Small intestine (tissue), 7 donors: ENCODE data around the gene GAS7. TPM values are rescaled to one million over a fixed set of nuclear protein-coding genes. Genes with fewer than 3 reads are reported as not detected.
A peak's percentile ranks its signal among the peaks of the same experiment; 100 is the strongest.
"Not testable (repeated sequence)": the region's sequence is repeated elsewhere in the genome, so short reads cannot be mapped to it uniquely, and the experiment has no call there.

Experiments
- DNase-seq, 2 donors: peaks; one replicate each; pipeline versions ENCODE4 v3.0.0 to v3.0.0-alpha.2; 2013
- FAIRE-seq: peaks from 2 replicates; lab custom pipeline; 2012; peaks lifted over from hg19 to GRCh38; lab: Jason Lieb, UNC
- H3K27ac ChIP-seq, 3 donors: one replicate each; pipeline ENCODE4 v1.5.1; 2013; ENCODE audit warnings: low read length in 2 of 3, mild to moderate bottlenecking in 2 of 3, control low read depth in 1 of 3, inconsistent platforms in 1 of 3, low read depth in 1 of 3, moderate library complexity in 1 of 3
- H3K27me3 ChIP-seq, 3 donors: one replicate each; pipeline ENCODE4 v1.6.1; 2013; ENCODE audit warnings: low read length in 3 of 3, inconsistent platforms in 1 of 3; ENCODE audit not compliant: control insufficient read depth in 3 of 3, insufficient read depth in 3 of 3
- H3K36me3 ChIP-seq, 3 donors: one replicate each; pipeline ENCODE4 v1.6.1; 2013; ENCODE audit warnings: low read length in 3 of 3, inconsistent platforms in 1 of 3, low read depth in 1 of 3, mild to moderate bottlenecking in 1 of 3, moderate library complexity in 1 of 3; ENCODE audit not compliant: control insufficient read depth in 3 of 3, insufficient read depth in 2 of 3
- H3K4me1 ChIP-seq, 3 donors: one replicate each; pipeline ENCODE4 v1.6.1; 2013; ENCODE audit warnings: low read length in 2 of 3, inconsistent platforms in 1 of 3, low read depth in 1 of 3, mild to moderate bottlenecking in 1 of 3, moderate library complexity in 1 of 3; ENCODE audit not compliant: control insufficient read depth in 3 of 3, insufficient read depth in 2 of 3
- H3K4me3 ChIP-seq, 3 donors: one replicate each; pipeline ENCODE4 v1.5.1; 2013; ENCODE audit warnings: low read length in 3 of 3, control low read depth in 1 of 3, inconsistent platforms in 1 of 3, low read depth in 1 of 3, mild to moderate bottlenecking in 1 of 3, moderate library complexity in 1 of 3
- H3K9me3 ChIP-seq, 2 donors: one replicate each; pipeline ENCODE4 v1.6.1; 2013; ENCODE audit warnings: low read depth in 1 of 2, low read length in 1 of 2; ENCODE audit not compliant: control insufficient read depth in 2 of 2, insufficient read depth in 1 of 2
- WGBS, 3 donors: extraction: QIAGEN DNeasy Blood & Tissue Kit; methylation state at CpG; one replicate each; pipeline ENCODE4 v1.1.7; 2013; 5-methylcytosine and 5-hydroxymethylcytosine counted together
- polyA plus RNA-seq, 4 donors: library from polyadenylated mRNA; stranded (reverse) in 3 of 4; unstranded in 1 of 4; fragments of 200-250 nt in 3 of 4; fragments of 120-200 nt in 1 of 4; gene quantifications; one replicate each; pipeline versions ENCODE4 v1.2.1 to v1.2.3, GENCODE V29; 2013
- donor health status: healthy with polysubstance abuse.
- donor health status: control.
- donor health status: control.
- donor health status: Bipolar disorder and iron deficiency.
- donor health status: healthy.

Gene GAS7
- polyA plus RNA-seq, 4 donors, result 1.1 to 14.9 (median 5.9) TPM

DNA sequence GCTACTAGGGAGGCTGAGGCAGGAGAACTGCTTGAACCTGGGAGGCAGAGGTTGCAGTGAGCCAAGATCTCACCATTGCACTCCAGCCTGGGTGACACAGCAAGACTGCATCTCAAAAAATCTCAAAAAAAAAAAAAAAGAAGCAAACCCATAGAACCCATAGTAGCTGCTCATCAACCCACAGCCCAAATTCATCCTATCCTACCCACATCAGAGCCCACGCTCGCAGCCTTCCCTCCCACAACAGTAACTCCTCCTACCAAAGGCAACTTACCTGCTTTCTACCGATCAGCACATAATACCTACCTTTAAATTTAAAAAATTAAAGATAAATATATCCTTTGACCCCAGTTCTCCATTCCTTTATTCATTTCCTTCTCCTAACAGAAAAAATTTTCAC is 94.7 kb downstream of the GAS7 start:
- DNase-seq (no peak), FAIRE-seq (no peak)
- no peak overlapping the region for H3K27ac ChIP-seq
- H3K4me1 ChIP-seq, result peaks cover 0 to 7% (median 0%) of the 10 kb centered on the region in 3 donors
- H3K4me3 ChIP-seq, result no peak overlapping the region
- H3K36me3 ChIP-seq, result peaks cover 0 to 3% (median 0%) of the 10 kb centered on the region in 3 donors
- 80 to 83% (median 80%) methylated on average over 3 of the region's 3 CpGs for WGBS, 3 donors
- no peaks in the 10 kb centered on the region for H3K27me3 ChIP-seq
- no peaks in the 10 kb centered on the region for H3K9me3 ChIP-seq

DNA sequence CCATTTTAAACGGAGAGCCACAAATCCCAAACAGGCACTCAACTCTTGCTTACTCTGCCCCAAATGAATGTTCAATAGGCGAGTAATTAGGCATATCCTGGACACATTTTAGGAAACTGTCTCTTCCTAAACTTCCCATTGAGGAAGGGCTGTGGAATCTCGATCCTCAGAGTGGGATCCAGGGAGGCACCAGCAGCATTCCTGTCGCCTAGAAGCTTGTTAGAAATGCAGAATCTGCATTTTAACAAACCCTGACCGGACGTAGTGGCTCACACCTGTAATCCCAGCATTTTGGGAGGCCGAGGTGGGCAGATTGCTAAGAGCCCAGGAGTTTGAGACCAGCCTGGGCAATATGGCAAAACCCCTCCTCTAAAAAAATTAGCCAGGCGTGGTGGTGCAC is 95.6 kb downstream of the GAS7 start:
- DNase-seq, result no peak
- Histone ChIP-seq H3K4me1 (peaks cover 0 to 7% (median 0%) of the 10 kb centered on the region in 3 donors), H3K27ac (no peak overlapping the region), H3K27me3 (no peaks in the 10 kb centered on the region), H3K36me3 (peaks cover 0 to 3% (median 0%) of the 10 kb centered on the region in 3 donors), H3K9me3 (no peaks in the 10 kb centered on the region), H3K4me3 (no peak overlapping the region)
- WGBS, 3 donors, result 75 to 87% (median 75%) methylated on average over 8 of the region's 8 CpGs
- FAIRE-seq, result no peak

DNA sequence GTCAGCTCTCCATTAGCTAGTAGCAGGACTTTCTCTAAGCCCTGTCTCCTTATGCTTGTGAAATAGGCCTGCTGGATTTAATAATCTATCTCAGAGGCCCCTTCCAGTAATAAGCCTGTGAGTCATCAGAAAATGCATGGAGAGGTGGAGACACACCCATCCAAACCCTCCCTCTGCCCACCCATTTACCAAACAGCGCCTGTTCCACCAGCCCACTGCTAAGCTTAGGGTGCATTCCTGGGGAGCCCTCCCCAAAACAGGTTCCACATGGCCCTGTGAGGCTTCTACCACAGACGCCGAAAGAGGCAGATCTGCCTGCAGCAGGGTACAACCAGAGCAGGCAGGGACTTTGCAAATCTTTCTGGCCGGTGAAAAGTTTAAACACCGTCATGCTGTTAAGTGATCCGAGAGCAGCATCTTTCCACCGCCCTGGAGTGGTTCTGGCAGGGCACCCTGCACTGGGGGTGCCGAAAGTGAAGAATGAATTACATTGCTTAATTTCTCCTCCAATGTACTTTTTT is 99.3 kb downstream of the GAS7 start:
- H3K27me3 ChIP-seq, result no peaks in the 10 kb centered on the region
- no peaks in the 10 kb centered on the region for H3K36me3 ChIP-seq
- no peaks in the 10 kb centered on the region for H3K4me1 ChIP-seq
- WGBS, 3 donors, result 69 to 75% (median 72%) methylated on average over 8 of the region's 8 CpGs
- no peak for DNase-seq
- H3K9me3 ChIP-seq, result no peaks in the 10 kb centered on the region
- FAIRE-seq, result no peak
- no peak overlapping the region for H3K4me3 ChIP-seq
- H3K27ac ChIP-seq, result peak overlapping the region in 1 of 3 donors; percentile 32

DNA sequence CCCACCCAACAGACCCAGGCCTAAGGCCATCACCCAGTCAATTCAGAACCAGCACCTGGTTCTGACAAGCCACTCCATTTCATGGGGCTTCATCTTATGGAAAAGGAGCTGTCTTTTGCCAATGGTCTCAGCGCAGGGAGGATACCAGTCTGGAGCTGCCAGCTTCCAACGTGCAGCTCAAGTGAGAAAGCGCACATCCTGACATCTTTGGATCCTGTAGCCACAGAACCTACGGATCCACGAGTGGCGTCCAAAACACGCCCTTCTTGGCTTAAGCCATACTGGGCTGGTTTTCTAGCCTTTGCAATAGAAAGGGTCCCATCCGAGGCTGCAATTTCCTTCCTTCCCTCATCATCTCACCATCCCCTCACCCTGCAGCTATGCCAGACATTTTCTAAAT is 101.8 kb downstream of the GAS7 start:
- no peaks in the 10 kb centered on the region for H3K27me3 ChIP-seq

DNA sequence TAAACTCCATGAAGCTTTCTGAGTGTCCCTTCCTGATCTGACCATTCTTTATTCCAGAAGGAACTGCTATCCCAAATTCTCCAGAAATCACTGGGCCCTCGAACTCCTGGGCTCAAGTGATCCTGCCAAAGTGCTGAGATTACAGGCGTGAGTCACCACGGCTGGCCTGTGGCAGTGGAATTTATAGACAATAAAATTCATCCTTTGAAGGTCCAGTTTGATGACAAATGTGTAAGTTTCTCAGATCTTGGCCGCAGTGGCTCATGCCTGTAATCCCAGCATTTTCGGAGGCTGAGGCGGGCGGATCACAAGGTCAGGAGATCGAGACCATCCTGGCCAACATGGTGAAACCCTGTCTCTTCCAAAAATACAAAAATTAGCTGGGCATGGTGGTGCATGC is 103.1 kb downstream of the GAS7 start:
- H3K4me3 ChIP-seq, H3K27me3 ChIP-seq, H3K27ac ChIP-seq, FAIRE-seq, H3K4me1 ChIP-seq, H3K36me3 ChIP-seq, DNase-seq: not testable (repeated sequence)
- 47 to 58% (median 56%) methylated on average over 8 of the region's 8 CpGs for WGBS, 3 donors
- H3K9me3 ChIP-seq, result peaks cover 0 to 10% of the 10 kb centered on the region in 2 donors

More for the DNA sequence above, 101.8 kb downstream of the GAS7 start:
- WGBS, 3 donors, result 82 to 89% (median 86%) methylated on average over 8 of the region's 8 CpGs
- Histone ChIP-seq H3K9me3 (peaks cover 0 to 10% of the 10 kb centered on the region in 2 donors), H3K36me3 (no peaks in the 10 kb centered on the region), H3K4me1 (no peaks in the 10 kb centered on the region), H3K4me3 (no peak overlapping the region), H3K27ac (no peak overlapping the region)
- DNase-seq (no peak), FAIRE-seq (no peak)

DNA sequence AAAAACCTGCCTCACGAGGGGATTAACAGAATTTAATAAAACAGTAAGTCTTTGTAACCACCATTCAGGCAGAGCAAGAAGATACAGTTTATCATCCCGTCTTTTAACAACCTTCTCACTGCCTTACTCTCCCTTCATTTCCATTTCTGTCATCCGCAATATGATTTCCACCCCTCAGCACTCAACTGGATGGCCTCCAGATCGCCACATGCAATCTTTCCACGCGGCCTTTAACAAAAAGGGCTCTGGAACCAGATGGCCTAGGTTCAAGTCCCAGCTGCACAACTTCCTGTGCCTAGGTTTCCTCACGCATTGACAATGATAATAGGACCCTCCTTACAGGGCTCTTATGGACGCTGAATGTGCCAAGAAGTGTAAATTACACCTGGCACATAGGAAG is 103.6 kb downstream of the GAS7 start:
- Histone ChIP-seq H3K36me3 (no peaks in the 10 kb centered on the region), H3K27me3 (no peaks in the 10 kb centered on the region), H3K9me3 (peaks cover 0 to 10% of the 10 kb centered on the region in 2 donors), H3K4me3 (no peak overlapping the region), H3K27ac (no peak overlapping the region), H3K4me1 (no peaks in the 10 kb centered on the region)
- FAIRE-seq, result no peak
- 64 to 76% (median 72%) methylated on average over 8 of the region's 8 CpGs for WGBS, 3 donors
- DNase-seq, result no peak

DNA sequence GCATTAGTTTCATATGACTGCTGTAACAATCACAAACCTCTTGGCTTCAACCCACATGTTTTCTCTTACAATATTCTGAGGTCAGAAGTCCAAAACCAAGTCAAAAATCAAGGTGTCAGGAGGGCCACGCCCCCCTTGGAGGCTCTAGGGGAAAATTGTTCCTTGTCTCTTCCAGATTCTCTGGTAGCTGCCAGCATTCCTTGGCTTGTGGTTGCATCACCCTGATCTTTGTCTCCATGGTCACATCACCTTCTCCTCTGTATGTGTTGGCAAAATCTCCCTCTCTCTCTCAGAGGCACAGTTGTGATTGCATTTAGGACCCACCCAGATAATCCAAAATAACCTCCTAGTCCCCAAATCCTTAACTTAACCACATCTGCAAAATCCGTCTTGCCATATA is 105.8 kb downstream of the GAS7 start:
- no peak for DNase-seq
- Histone ChIP-seq H3K36me3 (no peaks in the 10 kb centered on the region), H3K4me3 (no peak overlapping the region), H3K4me1 (no peaks in the 10 kb centered on the region), H3K27me3 (no peaks in the 10 kb centered on the region), H3K27ac (no peak overlapping the region), H3K9me3 (peaks cover 0 to 10% of the 10 kb centered on the region in 2 donors)
- 47 to 77% (median 57%) methylated on average over 2 of the region's 2 CpGs for WGBS, 3 donors
- no peak for FAIRE-seq

DNA sequence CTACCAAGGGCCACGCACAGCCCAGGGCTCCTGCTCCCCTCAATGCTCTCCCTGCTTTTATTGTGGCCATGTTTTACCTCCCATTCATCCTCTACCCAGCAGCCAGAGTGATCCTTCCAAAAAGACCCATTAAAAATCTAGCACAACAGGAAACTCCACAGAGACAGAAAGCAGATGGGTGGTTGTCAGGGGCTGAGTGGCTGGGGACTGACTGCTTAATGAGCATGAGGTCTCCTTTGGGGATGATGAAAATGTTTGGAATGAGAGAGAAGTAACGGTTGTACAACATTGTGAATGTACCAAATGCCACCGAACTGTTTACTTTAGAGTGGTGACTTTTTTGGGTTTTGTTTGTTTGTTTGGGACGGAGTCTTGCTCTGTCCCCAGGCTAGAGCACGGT is 107.4 kb downstream of the GAS7 start:
- FAIRE-seq (no peak), DNase-seq (no peak)
- 72 to 78% (median 74%) methylated on average over 5 of the region's 5 CpGs for WGBS, 3 donors
- Histone ChIP-seq H3K27ac (no peak overlapping the region), H3K27me3 (no peaks in the 10 kb centered on the region), H3K4me3 (no peak overlapping the region), H3K36me3 (no peaks in the 10 kb centered on the region), H3K4me1 (no peaks in the 10 kb centered on the region), H3K9me3 (peaks cover 0 to 10% of the 10 kb centered on the region in 2 donors)
